Endothelial cell of umbilical vein (primary cell): ENCODE results near the gene ZNF555. TPM values are rescaled to one million over a fixed set of nuclear protein-coding genes. Genes with fewer than 3 reads are reported as not detected.
A peak's percentile ranks its signal among the peaks of the same experiment; 100 is the strongest.

Experiments
- Bru-seq: library from RNA; stranded (reverse); fragments of 400-500 nt; gene quantifications from one replicate; lab custom pipeline; 2021; lab: Mats Ljungman, UMichigan
- BruChase-seq, 2 experiments: library from RNA; stranded (reverse); fragments of 400-500 nt; gene quantifications; one replicate each; lab custom pipeline; 2021; lab: Mats Ljungman, UMichigan
- BruUV-seq: library from RNA; stranded (reverse); fragments of 400-500 nt; replicated peaks from 2 replicates; lab custom pipeline; 2021; lab: Mats Ljungman, UMichigan
- CTCF ChIA-PET: fragments of 300-600, 350-600 bp; sonication (Branson Sonifier 250); formaldehyde crosslinking; loops from one replicate; lab custom pipeline; 2021; ENCODE audit warnings: antibody characterized with exemption, inconsistent platforms; lab: Charles Lee
- POLR2A ChIA-PET: fragments of 300-600, 350-600 bp; sonication (Branson Sonifier 250); formaldehyde crosslinking; loops from one replicate; lab custom pipeline; 2021; ENCODE audit warnings: antibody characterized with exemption, inconsistent platforms; lab: Charles Lee
- DNase-seq: peaks from one replicate; pipeline ENCODE4 v3.0.0-alpha.2; 2011; ENCODE audit warnings: low read depth, low spot score
- FAIRE-seq: peaks from 2 replicates; lab custom pipeline; 2011; peaks lifted over from hg19 to GRCh38; lab: Jason Lieb, UNC
- H2AFZ ChIP-seq: 2 replicates; pipeline ENCODE4 v1.6.0; 2012; ENCODE audit warnings: low read depth, low read length, control low read depth, inconsistent platforms
- H3K27ac ChIP-seq: 2 replicates; pipeline ENCODE4 v1.5.1; 2011; ENCODE audit warnings: low read depth, mild to moderate bottlenecking, control low read depth, low read length, moderate library complexity; ENCODE audit not compliant: insufficient read depth
- H3K27me3 ChIP-seq, 2 experiments: 2 replicates each; pipeline versions ENCODE4 v1.6.0 to v1.6.1; 2011; ENCODE audit warnings: low read length in 2 of 2, mixed read lengths in 1 of 2; ENCODE audit not compliant: control insufficient read depth in 2 of 2, insufficient read depth in 2 of 2
- H3K36me3 ChIP-seq, 2 experiments: 2 replicates in 1 of 2; 3 replicates in 1 of 2; pipeline ENCODE4 v1.5.1; 2011; ENCODE audit warnings: low read length in 2 of 2, mild to moderate bottlenecking in 1 of 2, moderate library complexity in 1 of 2; ENCODE audit not compliant: control insufficient read depth in 2 of 2, insufficient read depth in 2 of 2; ENCODE audit errors: extremely low read depth in 1 of 2
- H3K4me1 ChIP-seq: 3 replicates; pipeline ENCODE4 v1.5.1; 2011; ENCODE audit warnings: mild to moderate bottlenecking, low read length; ENCODE audit not compliant: control insufficient read depth, insufficient read depth; ENCODE audit errors: extremely low read depth
- H3K4me2 ChIP-seq: 2 replicates; pipeline ENCODE4 v1.6.1; 2011; ENCODE audit warnings: low read length, control low read depth, mixed read lengths; ENCODE audit not compliant: insufficient read depth
- H3K4me3 ChIP-seq, 3 experiments: fragments of 200-600 bp in 1 of 3; sonication (generic), shearing (Covaris generic) in 1 of 3; replicated peaks in 1 of 3; 2 replicates each; pipeline ENCODE4 v1.5.1; 2011 to 2016; ENCODE audit warnings: control low read depth in 3 of 3, low read length in 3 of 3, mild to moderate bottlenecking in 2 of 3, inconsistent platforms in 1 of 3, low read depth in 1 of 3, moderate library complexity in 1 of 3; ENCODE audit not compliant: insufficient read depth in 1 of 3
- H3K79me2 ChIP-seq: 2 replicates; pipeline ENCODE4 v1.6.0; 2012; ENCODE audit warnings: low read length, inconsistent platforms; ENCODE audit not compliant: control insufficient read depth, insufficient read depth
- H3K9ac ChIP-seq: replicated peaks from 2 replicates; pipeline ENCODE3; 2011; ENCODE audit warnings: low read length, control low read depth; ENCODE audit not compliant: insufficient read depth; ENCODE audit errors: extremely low read depth
- H3K9me1 ChIP-seq: replicated peaks from 3 replicates; pipeline ENCODE4 v1.6.0; 2011; ENCODE audit warnings: mild to moderate bottlenecking, low read length; ENCODE audit not compliant: control insufficient read depth, insufficient read depth; ENCODE audit errors: extremely low read depth
- H3K9me3 ChIP-seq: replicated peaks from 2 replicates; pipeline ENCODE4 v1.5.1; 2012; ENCODE audit warnings: low read length, inconsistent platforms; ENCODE audit not compliant: control insufficient read depth, insufficient read depth
- H4K20me1 ChIP-seq: replicated peaks from 2 replicates; pipeline ENCODE3; 2011; ENCODE audit warnings: mild to moderate bottlenecking, low read length; ENCODE audit not compliant: control insufficient read depth, insufficient read depth; ENCODE audit errors: extremely low read depth
- EZH2 ChIP-seq: IDR thresholded peaks from 2 replicates; pipeline ENCODE4 v1.6.1; 2012; ENCODE audit warnings: borderline replicate concordance, low read depth, mild to moderate bottlenecking, moderate library complexity, low read length, inconsistent platforms; ENCODE audit not compliant: severe bottlenecking
- FOS ChIP-seq: IDR thresholded peaks from 2 replicates; pipeline ENCODE4 v1.6.1; 2011; ENCODE audit warnings: mild to moderate bottlenecking, low read length, moderate library complexity, borderline replicate concordance; ENCODE audit not compliant: insufficient read depth
- GATA2 ChIP-seq: IDR thresholded peaks from 2 replicates; pipeline ENCODE4 v1.7.0; 2011; ENCODE audit warnings: low read depth, mild to moderate bottlenecking, moderate library complexity, mixed read lengths, low read length; ENCODE audit not compliant: insufficient read length, insufficient read depth
- JUN ChIP-seq: IDR thresholded peaks from 2 replicates; pipeline ENCODE4 v1.6.1; 2011; ENCODE audit warnings: borderline replicate concordance, low read depth; ENCODE audit not compliant: insufficient read length, insufficient read depth
- MYC ChIP-seq: IDR thresholded peaks from one replicate; pipeline ENCODE4 v1.6.1; 2011; ENCODE audit warnings: mild to moderate bottlenecking, low read depth, low read length
- POLR2A ChIP-seq: IDR thresholded peaks from 2 replicates; pipeline ENCODE4 v1.6.1; 2012; ENCODE audit warnings: low read depth, mild to moderate bottlenecking, control low read depth, low read length
- POLR2AphosphoS5 ChIP-seq: IDR thresholded peaks from 2 replicates; pipeline ENCODE4 v1.6.1; 2012; ENCODE audit warnings: low read depth, mild to moderate bottlenecking, control low read depth, low read length, moderate library complexity; ENCODE audit not compliant: insufficient read depth
- dilution Hi-C: fragments of 300-500 bp; cut with MboI; formaldehyde crosslinking; loops from one replicate; pipeline ENCODE4 v1.15.0; 2019; ENCODE audit warnings: low sequenced_read_pairs; ENCODE audit not compliant: extremely low pct_ligation_motif_present
- intact Hi-C: fragments of 100-400 bp; cut with micrococcal nuclease; formaldehyde crosslinking; loops from one replicate; pipeline ENCODE4 v1.10.0; 2022
- long read RNA-seq: library from polyadenylated mRNA; stranded (forward); transcript quantifications from one replicate; pipeline ENCODE4 v2.0.0, GENCODE V29; 2021
- polyA minus RNA-seq, 3 experiments: library from RNA; depleted of rRNA, polyadenylated mRNA; stranded (reverse); fragments of >200 nt; gene quantifications; 1 replicate in 1 of 3; 2 replicates in 2 of 3; pipeline ENCODE4 v1.2.3, GENCODE V29; 2011
- polyA plus RNA-seq, 4 experiments: library from polyadenylated mRNA; depleted of rRNA in 3 of 4; stranded (reverse) in 3 of 4; unstranded in 1 of 4; fragments of >200 nt; gene quantifications; 2 replicates each; pipeline versions ENCODE4 v1.2.1 to v1.2.3, GENCODE V29; 2011 to 2012; ENCODE audit warnings: missing spikeins in 1 of 4
- total RNA-seq: library from RNA; stranded (reverse); gene quantifications from 2 replicates; pipeline ENCODE4 v1.2.3, GENCODE V29; 2021
- TF ChIP-seq, protein P1 (sequence below): IDR thresholded peaks from 2 replicates; pipeline ENCODE4 v1.6.1; 2011; ENCODE audit not compliant: insufficient read depth, insufficient read length
- TF ChIP-seq, protein P2 (sequence below), 2 donors: IDR thresholded peaks; 1 replicate in 1 of 2; 2 replicates in 1 of 2; pipeline ENCODE4 v1.5.1; 2011; ENCODE audit warnings: low read length in 2 of 2, mild to moderate bottlenecking in 2 of 2, moderate library complexity in 2 of 2, control low read depth in 1 of 2, inconsistent platforms in 1 of 2, low read depth in 1 of 2; ENCODE audit not compliant: insufficient read depth in 1 of 2; ENCODE audit errors: extremely low read depth in 1 of 2

Gene ZNF555
- 4.7 and 5.4 TPM in 2 replicates for total RNA-seq
- polyA plus RNA-seq, result 1.2 and 1.6 TPM in 2 replicates
- polyA plus RNA-seq (2011; cell fraction: cytosol; rRNA removed), result 2.0 TPM in 2 replicates
- 2.3 and 2.4 TPM in 2 replicates for polyA plus RNA-seq (2011; cell fraction: nucleus; rRNA removed)
- 3.3 and 3.5 TPM in 2 replicates for polyA plus RNA-seq (2012)
- 5.6 and 6.9 TPM in 2 replicates for polyA minus RNA-seq
- 0.61 TPM for polyA minus RNA-seq (2011; cell fraction: cytosol; rRNA and poly(A)+ RNA removed)
- 2.4 and 5.5 TPM in 2 replicates for polyA minus RNA-seq (2011; cell fraction: nucleus; rRNA and poly(A)+ RNA removed)
- Bru-seq, nascent RNA, result percentile 58 among the genes with signal in this experiment
- BruChase-seq, experiment 1, labeled RNA remaining after a 6-hour chase, result percentile 48 among the genes with signal in this experiment
- percentile 54 among the genes with signal in this experiment for BruChase-seq, experiment 2, labeled RNA remaining after a 2-hour chase
- long read RNA-seq, full-length matches to known transcripts, result 13 of 16 reads
- long read RNA-seq, partial matches to known transcripts, result 0 of 16 reads
- long read RNA-seq, other reads (novel, unspliced or antisense), result 3 of 16 reads

DNA sequence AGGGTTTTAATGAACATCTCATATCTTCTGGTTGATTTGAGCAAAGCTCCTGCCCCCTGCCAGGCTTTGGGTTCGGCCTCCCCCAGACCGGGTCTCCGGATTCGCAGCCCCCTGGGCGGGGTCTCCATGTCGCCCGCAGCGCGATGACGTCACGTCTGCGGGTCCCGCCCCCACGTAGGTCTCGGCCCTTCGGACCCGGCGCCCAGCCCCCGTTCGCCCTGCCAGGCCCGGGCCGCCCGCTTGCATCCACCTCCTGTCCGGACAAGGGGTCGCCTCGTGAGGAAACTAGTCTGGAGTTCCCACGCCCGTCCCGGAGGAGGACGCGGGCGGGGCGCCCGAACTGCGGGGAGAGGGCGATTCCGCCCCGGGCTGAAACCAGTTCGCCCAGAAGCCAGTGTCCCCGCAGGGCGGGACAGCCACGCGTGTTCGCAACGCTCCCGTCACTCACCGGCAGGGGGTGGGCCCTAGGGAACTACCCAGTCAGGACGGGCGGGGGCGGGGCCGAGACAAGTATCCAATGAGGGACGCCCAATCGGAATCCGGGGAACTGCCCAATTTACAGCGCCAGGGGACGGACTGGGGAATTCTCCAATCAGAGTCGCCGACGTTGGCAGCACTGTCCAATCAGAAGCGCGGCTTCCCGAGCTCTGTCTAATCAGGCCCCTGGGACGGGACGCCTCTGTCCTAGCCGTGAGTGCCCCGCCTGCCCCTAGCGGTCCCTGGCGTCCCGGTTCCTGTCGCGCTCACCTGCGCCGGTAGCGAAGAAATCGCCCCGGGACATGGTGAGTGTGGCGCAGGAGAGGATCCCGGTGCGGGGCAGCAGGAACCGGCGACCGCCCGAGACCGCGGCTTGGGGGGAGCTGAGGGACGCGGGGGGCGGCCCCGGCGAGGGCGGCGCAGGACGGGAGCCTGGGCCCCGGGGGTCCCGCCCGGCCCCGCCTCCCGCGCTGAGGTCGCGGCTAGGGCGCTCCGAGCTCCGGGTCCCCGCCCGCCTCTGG, at the start of gene ZNF555:
TSS of gene ZNF555 (plus strand) at position 682 of the 998 bp plus-strand sequence. CDS start at position 780, 98 bp downstream.
- Histone ChIP-seq H3K27ac (peak within 1 kb of the TSS; percentile 83), H3K9me1 (no peaks in the 10 kb centered on the region), H3K36me3 (no peaks in the 10 kb centered on the region), H3K9me3 (no peaks in the 10 kb centered on the region), H4K20me1 (no peaks in the 10 kb centered on the region), H3K79me2 (peaks cover 13% of the 10 kb centered on the region), H3K4me3 (peak within 1 kb of the TSS; percentile 67 to 86 (median 84)), H3K9ac (peak within 1 kb of the TSS; percentile 91), H2AFZ (peak within 1 kb of the TSS; percentile 98), H3K4me2 (peak within 1 kb of the TSS; percentile 85), H3K4me1 (peaks cover 5% of the 10 kb centered on the region), H3K27me3 (no peaks in the 10 kb centered on the region)
- TSS peak; percentile 50 for BruUV-seq
- ChIA-PET CTCF (interaction anchor here (0.5 to 1.5 kb wide), 14 partner anchors 10 to 263 kb away, joined by 3 to 6 read pairs (median 3); partner anchors contain the start of genes SGTA, THOP1 and ZNF554), POLR2A (interaction anchor here (0.6 kb wide), 1 partner anchor 109 kb away, joined by 3 read pairs; no protein-coding TSS in a partner anchor)
- TF ChIP-seq EZH2, result peak; percentile 35
- TF ChIP-seq JUN, result no peak
- TF ChIP-seq GATA2, result no peak
- TF ChIP-seq, protein P1, sequence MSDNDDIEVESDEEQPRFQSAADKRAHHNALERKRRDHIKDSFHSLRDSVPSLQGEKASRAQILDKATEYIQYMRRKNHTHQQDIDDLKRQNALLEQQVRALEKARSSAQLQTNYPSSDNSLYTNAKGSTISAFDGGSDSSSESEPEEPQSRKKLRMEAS, result no peak
- TF ChIP-seq, protein P2, sequence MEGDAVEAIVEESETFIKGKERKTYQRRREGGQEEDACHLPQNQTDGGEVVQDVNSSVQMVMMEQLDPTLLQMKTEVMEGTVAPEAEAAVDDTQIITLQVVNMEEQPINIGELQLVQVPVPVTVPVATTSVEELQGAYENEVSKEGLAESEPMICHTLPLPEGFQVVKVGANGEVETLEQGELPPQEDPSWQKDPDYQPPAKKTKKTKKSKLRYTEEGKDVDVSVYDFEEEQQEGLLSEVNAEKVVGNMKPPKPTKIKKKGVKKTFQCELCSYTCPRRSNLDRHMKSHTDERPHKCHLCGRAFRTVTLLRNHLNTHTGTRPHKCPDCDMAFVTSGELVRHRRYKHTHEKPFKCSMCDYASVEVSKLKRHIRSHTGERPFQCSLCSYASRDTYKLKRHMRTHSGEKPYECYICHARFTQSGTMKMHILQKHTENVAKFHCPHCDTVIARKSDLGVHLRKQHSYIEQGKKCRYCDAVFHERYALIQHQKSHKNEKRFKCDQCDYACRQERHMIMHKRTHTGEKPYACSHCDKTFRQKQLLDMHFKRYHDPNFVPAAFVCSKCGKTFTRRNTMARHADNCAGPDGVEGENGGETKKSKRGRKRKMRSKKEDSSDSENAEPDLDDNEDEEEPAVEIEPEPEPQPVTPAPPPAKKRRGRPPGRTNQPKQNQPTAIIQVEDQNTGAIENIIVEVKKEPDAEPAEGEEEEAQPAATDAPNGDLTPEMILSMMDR (IDR thresholded peaks at IDR 0.05; ENCODE audit: extremely low read depth in 1 of 2, insufficient read depth in 1 of 2, low read depth in 1 of 2, low read length in 2 of 2), result peak; percentile 28 to 50
- peak; percentile 42 for TF ChIP-seq POLR2AphosphoS5
- peak; percentile 15 for TF ChIP-seq POLR2A
- no peak for TF ChIP-seq MYC
- TF ChIP-seq FOS, result no peak
- peak; percentile 99 for DNase-seq
- FAIRE-seq, result peak; percentile 99
- dilution Hi-C loops (no loop called here), intact Hi-C loops (loop anchor here (1.0 to 2.0 kb wide), 3 partner anchors 32 to 110 kb away; partner anchors contain the start of gene ZNF57)
